Heart left ventricle (tissue), 16 donors: Measurements from ENCODE around the gene SPIN2A. TPM values are rescaled to one million over a fixed set of nuclear protein-coding genes. Genes with fewer than 3 reads are reported as not detected.
"Not testable (repeated sequence)": the region's sequence is repeated elsewhere in the genome, so short reads cannot be mapped to it uniquely, and the experiment has no call there.

Source experiments
- ATAC-seq, 4 donors: fragments of 200-7000 bp; cut with Tn5 transposase; one replicate each; pipeline ENCODE4 v1.9.1; 2020 to 2022; ENCODE audit warnings: moderate library complexity in 4 of 4, mild to moderate bottlenecking in 3 of 4, moderate number of reproducible peaks in 1 of 4
- DNase-seq, 5 donors: peaks; one replicate each; pipeline ENCODE4 v3.0.0-alpha.2; 2020
- H3K27ac ChIP-seq, 12 donors: fragments of 200-600 bp; sonication (generic) in 4 of 12; one replicate each; pipeline versions ENCODE4 v1.5.0 to v1.8.0; 2016 to 2022; ENCODE audit warnings: mild to moderate bottlenecking in 2 of 12
- H3K27me3 ChIP-seq, 9 donors: fragments of 200-600 bp; sonication (generic) in 2 of 9; one replicate each; pipeline versions ENCODE4 v1.5.1 to v1.8.0; 2016 to 2022; ENCODE audit warnings: mild to moderate bottlenecking in 3 of 9
- H3K36me3 ChIP-seq, 9 donors: fragments of 200-600 bp; sonication (generic) in 2 of 9; one replicate each; pipeline versions ENCODE4 v1.5.0 to v1.8.0; 2018 to 2022; ENCODE audit warnings: mild to moderate bottlenecking in 2 of 9
- H3K4me1 ChIP-seq, 12 donors: fragments of 200-600 bp; sonication (generic) in 4 of 12; one replicate each; pipeline versions ENCODE4 v1.5.0 to v1.8.0; 2016 to 2022; ENCODE audit warnings: mild to moderate bottlenecking in 3 of 12
- H3K4me3 ChIP-seq, 12 donors: fragments of 200-600 bp; sonication (generic) in 4 of 12; one replicate each; pipeline versions ENCODE4 v1.5.0 to v1.8.0; 2017 to 2022; ENCODE audit warnings: mild to moderate bottlenecking in 9 of 12, moderate library complexity in 4 of 12
- H3K9me3 ChIP-seq, 12 donors: fragments of 200-600 bp; sonication (generic) in 4 of 12; one replicate each; pipeline versions ENCODE4 v1.5.0 to v1.8.0; 2016 to 2022; ENCODE audit warnings: mild to moderate bottlenecking in 1 of 12
- CTCF ChIP-seq, 12 donors: fragments of 200-600 bp; sonication (generic) in 4 of 12; IDR thresholded peaks; one replicate each; pipeline versions ENCODE4 v1.5.0 to v1.8.0; 2018 to 2022; ENCODE audit warnings: antibody characterized with exemption in 12 of 12, mild to moderate bottlenecking in 5 of 12
- POLR2A ChIP-seq, 2 donors: fragments of 450-650 bp; IDR thresholded peaks; one replicate each; pipeline ENCODE4 v1.6.1; 2017; ENCODE audit warnings: antibody characterized with exemption in 2 of 2, mild to moderate bottlenecking in 2 of 2, moderate library complexity in 2 of 2
- WGBS, 4 donors: extraction: QIAGEN DNeasy Blood & Tissue Kit in 2 of 4; methylation state at CpG; one replicate each; pipeline versions ENCODE4 v1.1.5 to v1.1.7; 2013 to 2018; 5-methylcytosine and 5-hydroxymethylcytosine counted together
- intact Hi-C, 10 donors: fragments of 100-400 bp; cut with DNase I; formaldehyde crosslinking; loops; one replicate each; pipeline versions ENCODE4 v1.11.1 to v1.14.2; 2022
- polyA plus RNA-seq, 2 donors: library from polyadenylated mRNA; stranded (reverse); fragments of 200-250 nt; gene quantifications; one replicate each; pipeline ENCODE4 v1.2.3, GENCODE V29; 2013
- total RNA-seq, 9 donors: library from RNA; depleted of rRNA in 2 of 9; stranded (reverse); fragments of >200 nt in 2 of 9; fragmentation: NEBNext Ultra II Directional in 3 of 9; extraction: Animal tissue kit (Norgen Biotek cat#: 25700) in 3 of 9; gene quantifications; one replicate each; pipeline versions ENCODE4 v1.1.0 to v1.2.4, GENCODE V29; 2016 to 2023
- donor health status: ischemic (EF 13 %, LVEDD 7.1; RV severe dilation, severe dysfunction).
- donor health status: healthy with polysubstance abuse.
- donor health status: DM: no; HTN: yes; CAD: no.
- donor health status: DM: no; HTN: no; CAD: no.
- donor health status: ischemic (EF 25% LVEDD 6.9; RV normal size, moderate dysfunction).
- donor health status: ischemic (EF 25% LVEDD 5.7; RV mildly dilated, moderate dysfunction).
- donor health status: healthy.
- donor health status: DM: yes; HTN: yes; CAD: no.
- donor health status: ischemic (EF 35%, LVEDD 5.7; RV mildly dilated, moderate dysfunction).
- donor health status: nonischemic (EF 11% LVEDD 7.7; RV severe dilation, severe dysfunction).
- donor health status: DM: yes; HTN: yes; CAD: no.
- donor health status: PGD.
- donor health status: ischemic (EF 29% LVEDD 5.4; RV normal size, mild dysfunction).
- donor health status: nonischemic (EF 23%, LVEDD 6.1; RV moderate dilation, normal function).

The SPIN2A gene
- total and polyA plus RNA-seq, 11 donors, result 0.08 to 0.57 (median 0.37) TPM; not detected in 2

GRCh38 chrX:57132046-57132445 lies 5.2 kb downstream of the SPIN2A start:
- Histone ChIP-seq H3K4me3 (no peak overlapping the region), H3K27me3 (no peaks in the 10 kb centered on the region), H3K27ac (no peak overlapping the region), H3K9me3 (no peaks in the 10 kb centered on the region), H3K4me1 (no peaks in the 10 kb centered on the region), H3K36me3 (peaks cover 0 to 19% (median 0%) of the 10 kb centered on the region in 9 donors)
- DNase-seq (no peak), ATAC-seq (no peak)
- TF ChIP-seq POLR2A (IDR thresholded peaks at IDR 0.05) (no peak), CTCF (IDR thresholded peaks at IDR 0.05) (no peak)
- 78 to 94% (median 86%) methylated on average over 7 of the region's 7 CpGs for WGBS, 4 donors
- intact Hi-C loops, result no loop called here

GRCh38 chrX:57121816-57122215 lies 15.4 kb downstream of the SPIN2A start:
- Histone ChIP-seq H3K4me3 (peak overlapping the region; percentile 35 to 94 (median 66)), H3K27me3 (no peaks in the 10 kb centered on the region), H3K36me3 (peaks cover 0 to 2% (median 0%) of the 10 kb centered on the region in 9 donors), H3K27ac (peak overlapping the region in 11 of 12 donors; percentile 53 to 91 (median 79)), H3K9me3 (peaks cover 0 to 4% (median 0%) of the 10 kb centered on the region in 12 donors), H3K4me1 (peaks cover 0 to 9% (median 0%) of the 10 kb centered on the region in 12 donors)
- 1 to 40% (median 19%) methylated on average over 10 of the region's 10 CpGs for WGBS, 4 donors
- intact Hi-C loops, result no loop called here
- DNase-seq (no peak), ATAC-seq (no peak)
- TF ChIP-seq CTCF (IDR thresholded peaks at IDR 0.05), result no peak

GRCh38 chrX:57121162-57121755 lies 15.9 kb downstream of the SPIN2A start, which contains the start of gene SPIN2B:
Gene SPIN2B, minus strand, starts transcription at chrX:57121548.
- TF ChIP-seq POLR2A (IDR thresholded peaks at IDR 0.05), result peak in 1 of 2 donors; percentile 63
- TF ChIP-seq CTCF (IDR thresholded peaks at IDR 0.05), result peak in 3 of 12 donors; percentile 5 to 16 (median 14)
- 0 to 36% (median 18%) methylated on average over 43 of the region's 43 CpGs for WGBS, 4 donors
- intact Hi-C loops, result no loop called here
- peaks cover 0 to 9% (median 0%) of the 10 kb centered on the region in 12 donors for H3K4me1 ChIP-seq
- peaks cover 0 to 2% (median 0%) of the 10 kb centered on the region in 9 donors for H3K36me3 ChIP-seq
- peak within 1 kb of the TSS in 11 of 12 donors; percentile 77 to 91 (median 79) for H3K27ac ChIP-seq
- peak; percentile 82 to 92 (median 87) for DNase-seq
- ATAC-seq, result peak; percentile 99 to 100 (median 100)
- no peaks in the 10 kb centered on the region for H3K27me3 ChIP-seq
- peaks cover 0 to 4% (median 0%) of the 10 kb centered on the region in 12 donors for H3K9me3 ChIP-seq
- H3K4me3 ChIP-seq, result peak within 1 kb of the TSS; percentile 35 to 94 (median 66)

- intact Hi-C loops, H3K4me1 ChIP-seq, H3K36me3 ChIP-seq, H3K9me3 ChIP-seq, H3K27me3 ChIP-seq: not testable (repeated sequence)
- ATAC-seq, result peak; percentile 22 to 43 (median 34)
- Histone ChIP-seq H3K27ac (peak overlapping the region in 10 of 12 donors; percentile 77 to 91 (median 80)), H3K4me3 (peak overlapping the region; percentile 35 to 94 (median 66))
- DNase-seq, result peak in 1 of 5 donors; percentile 39
- WGBS, 4 donors, result 0 to 43% (median 15%) methylated on average over 10 of the region's 12 CpGs
These were observed 16.5 kb downstream of the SPIN2A start for GRCh38 chrX:57120619-57121161.
